Caco-2 (cell line): ENCODE data around the gene SATB2. TPM values are rescaled to one million over a fixed set of nuclear protein-coding genes. Genes with fewer than 3 reads are reported as not detected.
A peak's percentile ranks its signal among the peaks of the same experiment; 100 is the strongest.

Experiments
- BruUV-seq: library from RNA; stranded (reverse); fragments of 400-500 nt; replicated peaks from 2 replicates; lab custom pipeline; 2021; lab: Mats Ljungman, UMichigan
- CTCF ChIA-PET: fragments of 300-600 bp; sonication (Branson Sonifier 250); formaldehyde crosslinking; loops from one replicate; lab custom pipeline; 2022; ENCODE audit warnings: antibody characterized with exemption; lab: Charles Lee
- POLR2A ChIA-PET: fragments of 300-600 bp; sonication (Branson Sonifier 250); formaldehyde crosslinking; loops from one replicate; lab custom pipeline; 2022; ENCODE audit warnings: antibody characterized with exemption; lab: Charles Lee
- DNase-seq, 2 experiments: peaks; one replicate each; pipeline versions ENCODE4 v3.0.0 to v3.0.0-alpha.2; 2020 to 2022
- H3K27me3 ChIP-seq: replicated peaks from 2 replicates; pipeline ENCODE4 v1.6.0; 2011; ENCODE audit warnings: low read length; ENCODE audit not compliant: control insufficient read depth, insufficient read depth
- H3K36me3 ChIP-seq: 2 replicates; pipeline ENCODE4 v1.5.1; 2011; ENCODE audit warnings: low read length; ENCODE audit not compliant: control insufficient read depth, insufficient read depth
- H3K4me1 ChIP-seq: fragments of 250-450 bp; sonication (Bioruptor Pico); 2 replicates; pipeline ENCODE4 v1.5.1; 2020; ENCODE audit warnings: mild to moderate bottlenecking
- H3K4me3 ChIP-seq: 2 replicates; pipeline ENCODE4 v1.5.1; 2011; ENCODE audit warnings: low read depth, mild to moderate bottlenecking, control low read depth, low read length
- H3K9me3 ChIP-seq: fragments of 250-450 bp; sonication (Bioruptor Pico); 2 replicates; pipeline ENCODE4 v1.5.1; 2020; ENCODE audit warnings: mild to moderate bottlenecking, moderate library complexity
- H3K27ac Mint-ChIP-seq: one replicate; pipeline ENCODE4 v1.8.0; 2022; ENCODE audit warnings: mixed read lengths; ENCODE audit not compliant: unreplicated experiment
- H3K27me3 Mint-ChIP-seq: one replicate; pipeline ENCODE4 v1.8.0; 2022; ENCODE audit warnings: mixed read lengths; ENCODE audit not compliant: insufficient read depth, unreplicated experiment
- H3K36me3 Mint-ChIP-seq: one replicate; pipeline ENCODE4 v1.8.0; 2022; ENCODE audit warnings: mild to moderate bottlenecking, mixed read lengths; ENCODE audit not compliant: insufficient read depth, unreplicated experiment
- H3K4me1 Mint-ChIP-seq: one replicate; pipeline ENCODE4 v1.8.0; 2022; ENCODE audit warnings: low read depth, mixed read lengths; ENCODE audit not compliant: unreplicated experiment
- H3K4me3 Mint-ChIP-seq: one replicate; pipeline ENCODE4 v1.8.0; 2022; ENCODE audit warnings: mild to moderate bottlenecking, moderate library complexity, mixed read lengths; ENCODE audit not compliant: unreplicated experiment
- H3K9me3 Mint-ChIP-seq: one replicate; pipeline ENCODE4 v1.8.0; 2022; ENCODE audit warnings: mixed read lengths; ENCODE audit not compliant: unreplicated experiment
- intact Hi-C: fragments of 100-400 bp; cut with micrococcal nuclease; formaldehyde crosslinking; loops from one replicate; pipeline ENCODE4 v1.10.0; 2022; ENCODE audit not compliant: unreplicated experiment
- total RNA-seq: library from RNA; stranded (reverse); gene quantifications from 2 replicates; pipeline ENCODE4 v1.2.3, GENCODE V29; 2022
- TF ChIP-seq, protein P1 (sequence below), 2 experiments: fragments of 200-600 bp in 1 of 2; IDR thresholded peaks; 1 replicate in 1 of 2; 2 replicates in 1 of 2; pipeline versions ENCODE4 v1.5.1 to v1.8.0; 2011 to 2022; ENCODE audit warnings: antibody characterized with exemption in 1 of 2, control low read depth in 1 of 2, inconsistent platforms in 1 of 2, low read depth in 1 of 2, low read length in 1 of 2, mild to moderate bottlenecking in 1 of 2, moderate library complexity in 1 of 2; ENCODE audit not compliant: insufficient read depth in 1 of 2, severe bottlenecking in 1 of 2, unreplicated experiment in 1 of 2

The SATB2 gene
- total RNA-seq, 1 experiment from 2014 or later = 1.1 TPM

- ChIA-PET POLR2A (no interaction called here), CTCF (interaction anchor here (1.5 kb wide), 1 partner anchor 10 kb away, joined by 9 read pairs; no protein-coding TSS in a partner anchor)
- no peaks in the 10 kb centered on the region for H3K9me3 ChIP-seq
- H3K27me3 ChIP-seq = no peaks in the 10 kb centered on the region
- BruUV-seq = no TSS peak
- Mint-ChIP-seq H3K4me3 (no peak overlapping the region), H3K9me3 (no peaks in the 10 kb centered on the region), H3K27ac (no peak overlapping the region), H3K27me3 (peaks cover 7% of the 10 kb centered on the region), H3K4me1 (no peaks in the 10 kb centered on the region), H3K36me3 (no peaks in the 10 kb centered on the region)
- TF ChIP-seq, protein P1, sequence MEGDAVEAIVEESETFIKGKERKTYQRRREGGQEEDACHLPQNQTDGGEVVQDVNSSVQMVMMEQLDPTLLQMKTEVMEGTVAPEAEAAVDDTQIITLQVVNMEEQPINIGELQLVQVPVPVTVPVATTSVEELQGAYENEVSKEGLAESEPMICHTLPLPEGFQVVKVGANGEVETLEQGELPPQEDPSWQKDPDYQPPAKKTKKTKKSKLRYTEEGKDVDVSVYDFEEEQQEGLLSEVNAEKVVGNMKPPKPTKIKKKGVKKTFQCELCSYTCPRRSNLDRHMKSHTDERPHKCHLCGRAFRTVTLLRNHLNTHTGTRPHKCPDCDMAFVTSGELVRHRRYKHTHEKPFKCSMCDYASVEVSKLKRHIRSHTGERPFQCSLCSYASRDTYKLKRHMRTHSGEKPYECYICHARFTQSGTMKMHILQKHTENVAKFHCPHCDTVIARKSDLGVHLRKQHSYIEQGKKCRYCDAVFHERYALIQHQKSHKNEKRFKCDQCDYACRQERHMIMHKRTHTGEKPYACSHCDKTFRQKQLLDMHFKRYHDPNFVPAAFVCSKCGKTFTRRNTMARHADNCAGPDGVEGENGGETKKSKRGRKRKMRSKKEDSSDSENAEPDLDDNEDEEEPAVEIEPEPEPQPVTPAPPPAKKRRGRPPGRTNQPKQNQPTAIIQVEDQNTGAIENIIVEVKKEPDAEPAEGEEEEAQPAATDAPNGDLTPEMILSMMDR (IDR thresholded peaks at IDR 0.05; ENCODE audit: insufficient read depth in 1 of 2, low read depth in 1 of 2, low read length in 1 of 2, severe bottlenecking in 1 of 2, unreplicated experiment in 1 of 2) = no peak
- no peak for DNase-seq
- H3K4me1 ChIP-seq = no peaks in the 10 kb centered on the region
- no peak overlapping the region for H3K4me3 ChIP-seq
- no peaks in the 10 kb centered on the region for H3K36me3 ChIP-seq
- intact Hi-C loops = no loop called here
Observed at GRCh38 chr2:199480966-199481365, 23.2 kb upstream of the SATB2 start.

DNA sequence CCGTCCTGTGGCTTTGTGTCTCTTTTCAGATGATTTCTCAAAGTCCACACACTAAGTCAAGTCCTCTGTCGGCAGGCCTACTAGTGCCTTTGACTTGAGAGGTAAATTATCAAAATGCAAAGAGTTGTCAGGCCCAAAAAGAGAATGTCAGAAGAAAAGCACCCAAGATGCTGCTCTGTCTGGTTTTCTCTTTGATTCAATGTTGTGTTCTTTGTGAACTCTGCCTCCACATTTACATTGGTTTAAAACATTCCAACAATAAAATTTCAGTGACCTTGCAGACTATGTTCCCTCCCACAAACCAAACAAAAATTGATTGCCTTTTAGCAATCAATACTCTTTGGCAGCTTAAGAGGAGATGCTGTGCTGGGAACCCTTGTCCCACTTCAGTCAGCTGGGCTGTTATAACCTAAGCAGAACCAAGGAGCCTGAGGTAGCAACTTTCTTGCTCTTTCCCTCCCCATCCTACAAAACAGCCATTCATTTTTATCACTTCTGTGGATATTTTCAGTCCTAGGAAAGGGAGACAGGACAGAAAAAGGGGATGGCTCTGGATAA is 19.6 kb upstream of the SATB2 start:
- CTCF ChIA-PET = no interaction called here

DNA sequence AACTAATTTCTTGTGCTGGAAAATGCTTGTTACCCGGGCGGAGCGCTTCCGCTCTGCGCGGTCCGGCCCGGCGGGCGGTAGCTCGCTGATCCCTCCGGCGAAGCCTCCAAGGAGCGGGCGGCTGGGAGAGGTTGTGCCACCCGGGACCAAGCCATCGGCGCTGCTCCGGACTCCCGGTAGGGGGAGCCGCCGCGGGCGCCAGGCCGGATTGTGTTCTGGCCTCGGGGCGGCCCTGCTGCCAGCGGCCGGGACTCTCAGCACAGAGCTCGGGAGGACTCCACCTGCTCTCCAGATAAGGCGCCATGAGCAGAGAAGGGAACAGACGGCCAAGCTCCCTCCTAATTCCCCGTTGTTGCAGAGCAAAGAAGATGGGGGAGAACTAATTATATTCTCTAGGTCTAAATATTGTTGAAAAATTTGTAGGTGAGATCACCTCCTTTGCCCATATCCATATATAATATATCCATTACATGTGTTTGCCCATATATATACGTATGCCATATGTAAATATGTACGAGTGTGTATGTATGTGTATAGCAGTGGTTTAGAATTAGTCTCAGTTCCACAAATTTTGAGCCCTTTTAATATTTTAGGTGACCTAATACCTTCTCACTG is 13.8 kb upstream of the SATB2 start:
- ChIA-PET CTCF (interaction anchor here (0.7 to 1.4 kb wide), 6 partner anchors 9 to 256 kb away, joined by 3 to 14 read pairs (median 4); no protein-coding TSS in a partner anchor), POLR2A (no interaction called here)
- Mint-ChIP-seq H3K9me3 (no peaks in the 10 kb centered on the region), H3K4me3 (peak overlapping the region; percentile 19), H3K27ac (no peak overlapping the region), H3K4me1 (no peaks in the 10 kb centered on the region), H3K36me3 (peaks cover 6% of the 10 kb centered on the region), H3K27me3 (peaks cover 19% of the 10 kb centered on the region)
- peak; percentile 66 to 84 for DNase-seq
- intact Hi-C loops = loop anchor here (1.0 kb wide), 1 partner anchor 15 kb away; no protein-coding TSS in a partner anchor
- Histone ChIP-seq H3K4me1 (no peaks in the 10 kb centered on the region), H3K36me3 (no peaks in the 10 kb centered on the region), H3K4me3 (no peak overlapping the region), H3K27me3 (no peaks in the 10 kb centered on the region; the same call in none of the 2 replicates), H3K9me3 (no peaks in the 10 kb centered on the region)
- no TSS peak for BruUV-seq
- TF ChIP-seq, protein P1 (IDR thresholded peaks at IDR 0.05; ENCODE audit: insufficient read depth in 1 of 2, low read depth in 1 of 2, low read length in 1 of 2, severe bottlenecking in 1 of 2, unreplicated experiment in 1 of 2) = peak; percentile 66 to 85

More for the DNA sequence above, 19.6 kb upstream of the SATB2 start:
- DNase-seq = no peak
- Histone ChIP-seq H3K36me3 (no peaks in the 10 kb centered on the region), H3K27me3 (no peaks in the 10 kb centered on the region; the same call in 1 of the 2 replicates), H3K4me3 (no peak overlapping the region), H3K9me3 (no peaks in the 10 kb centered on the region), H3K4me1 (no peaks in the 10 kb centered on the region)
- no peaks in the 10 kb centered on the region for H3K9me3 Mint-ChIP-seq
- H3K27ac Mint-ChIP-seq = no peak overlapping the region
- POLR2A ChIA-PET = no interaction called here
- TF ChIP-seq, protein P1 (IDR thresholded peaks at IDR 0.05; ENCODE audit: insufficient read depth in 1 of 2, low read depth in 1 of 2, low read length in 1 of 2, severe bottlenecking in 1 of 2, unreplicated experiment in 1 of 2) = no peak
- no TSS peak for BruUV-seq
- H3K4me1 Mint-ChIP-seq = no peaks in the 10 kb centered on the region
- H3K27me3 Mint-ChIP-seq = peaks cover 13% of the 10 kb centered on the region
- H3K4me3 Mint-ChIP-seq = no peak overlapping the region
- no peaks in the 10 kb centered on the region for H3K36me3 Mint-ChIP-seq
- intact Hi-C loops = no loop called here
